ENCODE data around the gene CHRDL2. TPM values are rescaled to one million over a fixed set of nuclear protein-coding genes. Genes with fewer than 3 reads are reported as not detected.

The CHRDL2 gene
- total RNA-seq, 1 experiment from 2014 or later, result not detected

DNA sequence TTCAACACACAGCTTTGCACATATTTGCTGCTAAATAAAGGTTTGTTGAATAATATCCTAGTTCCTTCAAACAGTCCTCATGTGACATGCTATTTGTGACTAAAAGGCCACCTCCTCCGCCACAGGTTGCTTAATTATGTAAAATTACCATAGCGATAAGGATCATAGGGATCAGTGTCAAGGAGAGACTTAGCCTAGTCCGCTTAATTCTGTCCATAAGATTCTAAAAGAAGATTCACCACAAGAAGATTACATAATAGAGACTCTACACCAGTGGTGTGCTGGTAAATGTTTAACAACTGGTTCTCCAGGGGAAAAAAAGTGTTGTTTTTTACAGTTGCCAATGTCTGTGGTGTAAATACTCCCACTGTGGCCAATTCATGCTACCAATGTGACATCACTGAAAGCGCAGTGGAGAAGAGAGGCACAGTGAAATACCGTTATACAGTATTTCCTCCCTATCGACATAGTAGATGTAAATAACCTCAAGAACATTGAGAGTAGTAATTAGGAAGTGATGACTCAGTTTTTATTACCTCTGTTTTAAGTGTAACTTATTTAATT is 4.2 kb upstream of the CHRDL2 start:
- H3K4me3 ChIP-seq, result no peak overlapping the region
- DNase-seq, result no peak
- H3K4me1 ChIP-seq, result no peaks in the 10 kb centered on the region
- no peaks in the 10 kb centered on the region for H3K27me3 ChIP-seq
- no peak overlapping the region for H3K27ac ChIP-seq
- H3K9me3 ChIP-seq (replicated peaks), result no peaks in the 10 kb centered on the region
- no peaks in the 10 kb centered on the region for H3K36me3 ChIP-seq

DNA sequence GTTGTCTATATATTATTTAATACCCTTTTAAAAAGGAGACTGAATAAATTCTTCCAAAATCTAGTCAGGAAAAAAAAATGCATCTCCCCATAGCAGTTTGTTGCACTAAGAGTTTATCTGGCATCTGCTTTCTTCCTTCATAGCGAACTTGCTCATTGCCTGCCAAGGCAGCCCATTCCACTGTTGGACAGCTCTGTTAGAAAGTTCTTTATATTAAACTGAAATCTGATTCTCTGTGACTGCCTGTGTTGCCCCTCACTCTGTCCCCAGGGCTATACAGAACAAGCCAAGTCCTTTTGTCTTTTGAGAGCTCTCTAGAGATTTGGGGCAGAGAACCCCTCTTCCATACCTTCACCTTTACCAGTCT is 3.3 kb upstream of the CHRDL2 start:
- no peaks in the 10 kb centered on the region for H3K36me3 ChIP-seq
- no peaks in the 10 kb centered on the region for H3K27me3 ChIP-seq
- no peak overlapping the region for H3K4me3 ChIP-seq
- H3K9me3 ChIP-seq (replicated peaks), result no peaks in the 10 kb centered on the region
- no peak overlapping the region for H3K27ac ChIP-seq
- no peaks in the 10 kb centered on the region for H3K4me1 ChIP-seq
- DNase-seq, result no peak

DNA sequence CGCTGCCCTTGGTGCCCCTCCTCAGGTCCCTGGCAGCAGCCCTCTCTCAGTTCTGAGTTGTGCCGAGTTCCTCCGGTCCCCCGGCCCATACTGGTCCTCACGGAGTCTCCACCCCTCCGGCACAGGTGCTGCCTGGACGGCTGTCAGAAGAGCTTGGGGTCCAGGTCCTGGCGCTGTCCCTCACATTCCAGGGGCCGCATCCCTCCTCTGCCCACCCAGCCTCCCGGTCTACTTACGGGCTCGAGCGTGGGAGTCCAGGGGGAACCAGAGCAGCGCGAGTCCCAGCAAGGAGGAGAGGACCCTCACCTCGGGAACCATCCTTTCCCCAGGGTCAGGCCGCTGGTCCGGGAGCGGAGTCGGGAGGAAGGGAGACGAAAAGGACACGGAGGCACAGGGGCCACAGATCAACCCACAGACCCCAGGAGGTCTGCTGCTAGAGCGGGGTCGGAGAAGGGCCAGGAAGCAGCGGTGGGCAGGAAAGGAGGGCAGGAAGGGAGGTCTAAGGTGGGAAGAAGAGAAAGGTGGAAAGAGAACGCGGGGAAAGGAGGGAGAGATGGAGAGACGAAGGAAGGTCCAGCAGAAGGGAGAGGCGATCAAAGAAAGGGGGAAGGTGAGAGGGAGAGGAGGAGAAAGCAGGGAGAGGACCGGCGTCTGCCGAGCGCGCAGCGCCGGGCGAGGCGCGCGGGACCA is 510 bp downstream of the CHRDL2 start:
- Histone ChIP-seq H3K4me3 (no peak overlapping the region), H3K4me1 (peaks cover 5% of the 10 kb centered on the region), H3K36me3 (no peaks in the 10 kb centered on the region), H3K27me3 (no peaks in the 10 kb centered on the region), H3K9me3 (replicated peaks) (no peaks in the 10 kb centered on the region), H3K27ac (no peak overlapping the region)
- no peak for DNase-seq

DNA sequence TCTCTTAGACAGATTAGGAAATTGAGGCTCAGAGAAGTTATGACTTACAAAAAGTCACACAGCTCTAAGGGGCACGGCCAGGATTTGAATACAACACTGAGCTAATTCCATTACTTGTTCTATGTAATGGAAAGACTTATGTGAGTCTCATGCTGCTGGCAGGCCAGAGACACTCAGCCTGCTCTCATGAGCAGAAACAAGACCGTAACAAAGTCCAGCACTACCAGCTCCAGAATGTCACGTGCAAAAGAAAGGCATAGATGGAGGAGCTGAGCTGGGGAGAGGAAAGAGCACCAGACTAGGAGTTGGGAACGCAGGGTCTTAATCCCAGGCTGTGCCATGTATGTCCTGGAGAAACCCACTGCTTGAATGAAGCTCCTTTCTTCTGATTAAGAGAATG is 1.8 kb downstream of the CHRDL2 start:
- no peaks in the 10 kb centered on the region for H3K27me3 ChIP-seq
- peaks cover 11% of the 10 kb centered on the region for H3K4me1 ChIP-seq
- no peaks in the 10 kb centered on the region for H3K36me3 ChIP-seq
- H3K9me3 ChIP-seq (replicated peaks), result no peaks in the 10 kb centered on the region
- no peak overlapping the region for H3K27ac ChIP-seq
- no peak for DNase-seq
- no peak overlapping the region for H3K4me3 ChIP-seq

DNA sequence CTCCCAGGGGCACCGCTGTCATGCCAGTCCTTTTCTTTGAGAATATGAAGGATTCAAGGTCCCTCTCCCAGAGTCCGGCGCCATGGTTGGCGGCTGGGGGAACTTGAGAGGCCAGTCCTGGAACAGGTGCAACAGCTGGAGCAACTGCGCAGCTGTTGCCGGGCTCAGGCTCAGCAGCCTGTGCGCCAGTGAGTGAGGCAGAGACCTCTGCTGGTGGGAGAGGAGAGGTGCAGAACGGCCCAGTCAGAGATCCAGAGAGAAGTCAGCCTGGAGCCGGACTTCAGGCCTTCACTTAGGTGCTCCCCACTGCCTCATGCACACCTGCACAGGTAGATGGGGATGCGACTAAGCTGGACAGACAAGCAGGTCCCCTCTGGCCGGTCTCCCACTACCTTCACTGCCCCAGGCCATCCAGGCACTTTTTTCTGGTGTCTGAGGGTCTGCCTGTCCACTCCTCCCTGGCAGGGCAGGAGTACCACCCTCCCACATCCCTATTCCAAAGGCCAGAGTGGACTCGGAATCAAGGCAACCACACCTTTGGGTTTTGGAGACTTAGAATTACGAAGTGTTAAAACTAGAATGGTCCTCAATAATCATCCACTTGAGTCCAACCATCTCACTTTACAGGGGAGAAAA is 4.6 kb downstream of the CHRDL2 start:
- peaks cover 11% of the 10 kb centered on the region for H3K4me1 ChIP-seq
- no peaks in the 10 kb centered on the region for H3K27me3 ChIP-seq
- peak; percentile 92 to 95 for DNase-seq
- H3K4me3 ChIP-seq, result peak overlapping the region; percentile 41
- no peaks in the 10 kb centered on the region for H3K36me3 ChIP-seq
- H3K9me3 ChIP-seq (replicated peaks), result no peaks in the 10 kb centered on the region
- H3K27ac ChIP-seq, result peak overlapping the region; percentile 76

GRCh38 chr11:74725701-74726100 is 5.5 kb downstream of the CHRDL2 start:
- no peaks in the 10 kb centered on the region for H3K27me3 ChIP-seq
- H3K27ac ChIP-seq, result peak overlapping the region; percentile 76
- DNase-seq, result peak in 1 of 2 experiments; percentile 13
- no peaks in the 10 kb centered on the region for H3K9me3 ChIP-seq (replicated peaks)
- H3K36me3 ChIP-seq, result no peaks in the 10 kb centered on the region
- H3K4me1 ChIP-seq, result peaks cover 11% of the 10 kb centered on the region
- no peak overlapping the region for H3K4me3 ChIP-seq

DNA sequence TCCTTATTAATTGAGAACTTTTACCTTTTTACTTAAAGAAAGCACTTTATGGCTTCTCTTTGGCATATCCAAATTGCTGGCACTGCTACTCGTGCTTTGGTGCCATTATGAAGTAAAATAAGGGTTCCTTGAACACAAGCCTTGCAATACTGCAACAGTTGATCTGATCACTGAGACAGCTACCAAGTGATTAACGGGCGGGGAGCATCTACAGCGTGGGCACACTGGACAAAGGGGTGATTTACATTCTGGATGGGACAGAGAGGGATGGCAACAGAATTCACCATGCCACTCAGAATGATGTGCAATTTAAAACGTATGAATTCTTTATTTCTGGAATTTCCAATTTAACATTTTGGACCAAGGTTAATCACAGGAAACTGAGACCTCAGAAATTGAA is 7.7 kb downstream of the CHRDL2 start:
- Histone ChIP-seq H3K4me3 (no peak overlapping the region), H3K36me3 (no peaks in the 10 kb centered on the region), H3K27ac (no peak overlapping the region), H3K9me3 (replicated peaks) (no peaks in the 10 kb centered on the region), H3K27me3 (no peaks in the 10 kb centered on the region), H3K4me1 (peaks cover 11% of the 10 kb centered on the region)
- no peak for DNase-seq

GRCh38 chr11:74721479-74721835 is 9.8 kb downstream of the CHRDL2 start:
- Histone ChIP-seq H3K4me1 (peaks cover 11% of the 10 kb centered on the region), H3K27ac (no peak overlapping the region)
- DNase-seq, result no peak

DNA sequence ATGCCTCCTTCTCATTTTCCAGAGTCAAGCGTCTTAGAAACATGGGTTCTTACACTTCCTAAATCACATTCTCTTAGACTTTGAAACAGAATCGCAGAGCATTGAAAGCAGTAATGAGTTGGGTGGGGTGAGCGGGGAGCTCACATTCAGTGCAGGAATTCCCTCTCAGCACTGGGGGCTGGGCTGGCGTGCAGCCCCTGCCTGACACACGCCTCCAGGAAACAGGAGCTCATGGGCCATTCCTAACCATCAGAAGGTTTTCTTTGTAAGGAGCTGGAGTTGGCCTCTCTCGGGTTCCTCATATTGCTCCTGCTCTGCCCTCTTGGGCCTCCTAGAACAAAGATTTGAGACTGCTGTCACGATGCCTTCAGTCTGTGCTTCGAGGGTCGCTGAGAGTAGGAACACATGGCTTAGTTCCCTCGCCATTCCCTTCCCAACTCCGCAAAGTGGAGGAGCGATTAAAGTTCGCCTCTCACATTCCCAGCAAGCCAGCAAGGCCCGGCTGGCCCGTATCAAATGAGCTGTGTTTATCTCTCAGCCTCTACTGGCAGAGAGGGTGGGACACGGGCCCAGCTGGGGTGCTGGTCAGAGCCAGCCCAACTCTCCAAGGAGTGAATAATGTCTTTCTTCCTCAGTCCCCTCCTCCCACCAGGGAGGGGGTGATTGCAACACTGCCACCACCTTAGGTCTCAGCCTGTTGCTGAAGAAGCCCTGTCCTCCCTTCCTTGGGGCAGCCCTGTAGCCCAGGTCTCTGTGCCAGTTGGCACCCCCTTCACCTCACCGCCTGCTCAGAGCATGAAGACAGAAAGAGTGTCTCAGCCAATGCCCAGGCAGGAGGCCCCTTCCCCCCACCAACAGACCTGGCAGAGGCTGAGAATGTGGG is 10.4 kb downstream of the CHRDL2 start:
- Histone ChIP-seq H3K27ac (no peak overlapping the region), H3K4me1 (peaks cover 7% of the 10 kb centered on the region), H3K27me3 (no peaks in the 10 kb centered on the region), H3K9me3 (replicated peaks) (no peaks in the 10 kb centered on the region), H3K36me3 (no peaks in the 10 kb centered on the region), H3K4me3 (no peak overlapping the region)
- peak in 1 of 2 experiments; percentile 22 for DNase-seq

More at GRCh38 chr11:74721479-74721835, 9.8 kb downstream of the CHRDL2 start:
- Histone ChIP-seq H3K4me3 (no peak overlapping the region), H3K36me3 (no peaks in the 10 kb centered on the region), H3K27me3 (no peaks in the 10 kb centered on the region), H3K9me3 (replicated peaks) (no peaks in the 10 kb centered on the region)

DNA sequence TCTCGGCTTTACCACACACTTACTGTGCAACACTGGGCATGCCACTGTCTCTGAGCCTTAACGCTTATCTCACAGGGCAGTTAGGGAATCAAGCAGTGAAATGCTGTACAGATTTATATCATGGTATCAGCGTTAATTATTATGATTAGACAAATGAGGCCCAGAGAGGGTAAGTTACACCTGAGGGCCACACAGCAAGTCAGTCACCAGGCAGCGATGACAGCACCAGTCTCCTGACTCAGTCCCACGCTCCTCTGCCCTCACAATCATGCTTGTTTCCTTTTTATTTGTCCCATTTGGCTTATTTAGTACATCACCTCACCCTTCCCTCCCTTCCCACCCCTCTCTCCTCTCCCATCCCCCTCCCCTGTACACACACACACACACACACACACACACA is 12.2 kb downstream of the CHRDL2 start:
- no peak for DNase-seq
- no peaks in the 10 kb centered on the region for H3K27me3 ChIP-seq
- H3K36me3 ChIP-seq, result no peaks in the 10 kb centered on the region
- H3K27ac ChIP-seq, result no peak overlapping the region
- no peaks in the 10 kb centered on the region for H3K9me3 ChIP-seq (replicated peaks)
- H3K4me1 ChIP-seq, result 0 out of 2 replicates have a peak, but pooled peaks cover 1% of the 10 kb centered on the region
- H3K4me3 ChIP-seq, result no peak overlapping the region

GRCh38 chr11:74717221-74717969 is 13.8 kb downstream of the CHRDL2 start:
- H3K4me3 ChIP-seq, result no peak overlapping the region
- H3K36me3 ChIP-seq, result no peaks in the 10 kb centered on the region
- 0 out of 2 replicates have a peak, but pooled peaks cover 8% of the 10 kb centered on the region for H3K4me1 ChIP-seq
- H3K27me3 ChIP-seq, result no peaks in the 10 kb centered on the region
- no peak overlapping the region for H3K27ac ChIP-seq
- DNase-seq, result no peak
- no peaks in the 10 kb centered on the region for H3K9me3 ChIP-seq (replicated peaks)

GRCh38 chr11:74714904-74715303 is 16.3 kb downstream of the CHRDL2 start:
- DNase-seq, result no peak
- Histone ChIP-seq H3K27me3 (no peaks in the 10 kb centered on the region), H3K36me3 (no peaks in the 10 kb centered on the region), H3K27ac (no peak overlapping the region), H3K4me3 (no peak overlapping the region), H3K9me3 (replicated peaks) (no peaks in the 10 kb centered on the region), H3K4me1 (0 out of 2 replicates have a peak, but pooled peaks cover 8% of the 10 kb centered on the region)

DNA sequence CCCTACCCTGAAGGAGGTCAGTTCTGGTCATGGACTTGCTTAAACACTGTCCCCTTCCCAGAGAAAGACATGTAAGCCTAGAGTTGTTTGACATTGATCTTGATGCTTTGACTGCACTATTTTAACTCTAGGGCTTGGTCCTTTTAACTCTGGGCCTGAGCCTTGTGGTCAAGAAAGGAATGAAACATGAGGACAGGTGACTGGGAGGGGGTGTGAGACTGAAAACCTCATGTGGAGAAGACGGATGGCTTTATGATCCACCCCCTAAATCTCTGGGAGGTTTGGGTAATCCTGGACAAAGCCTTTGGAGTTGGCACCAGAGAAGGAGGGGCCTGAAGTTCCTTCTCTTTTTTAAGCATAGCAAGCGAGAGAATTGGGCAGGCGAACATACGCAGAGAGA is 17.5 kb downstream of the CHRDL2 start:
- DNase-seq, result peak; percentile 6 to 38
- Histone ChIP-seq H3K4me3 (no peak overlapping the region), H3K4me1 (0 out of 2 replicates have a peak, but pooled peaks cover 8% of the 10 kb centered on the region), H3K27me3 (no peaks in the 10 kb centered on the region), H3K27ac (no peak overlapping the region), H3K9me3 (replicated peaks) (no peaks in the 10 kb centered on the region), H3K36me3 (no peaks in the 10 kb centered on the region)

GRCh38 chr11:74710281-74710938 is 20.8 kb downstream of the CHRDL2 start:
- H3K27me3 ChIP-seq, result no peaks in the 10 kb centered on the region
- no peak overlapping the region for H3K27ac ChIP-seq
- no peak overlapping the region for H3K4me3 ChIP-seq
- H3K9me3 ChIP-seq (replicated peaks), result no peaks in the 10 kb centered on the region
- 0 out of 2 replicates have a peak, but pooled peaks cover 8% of the 10 kb centered on the region for H3K4me1 ChIP-seq
- no peak for DNase-seq
- no peaks in the 10 kb centered on the region for H3K36me3 ChIP-seq

Measured in SJCRH30 (cell line).